HEK293T (cell line): ENCODE measurements around the gene MCM7.

Experiments
- ARNT ChIP-seq: fragments of 450-650 bp; IDR thresholded peaks from 2 replicates; pipeline ENCODE4 v1.6.1; 2017; ENCODE audit warnings: mild to moderate bottlenecking
- BHLHE40 ChIP-seq: fragments of 450-650 bp; IDR thresholded peaks from 2 replicates; pipeline ENCODE4 v1.6.1; 2016; ENCODE audit warnings: mild to moderate bottlenecking, moderate library complexity, borderline replicate concordance
- CTBP1 ChIP-seq: fragments of 450-650 bp; IDR thresholded peaks from 2 replicates; pipeline ENCODE4 v1.6.1; 2016; ENCODE audit warnings: borderline replicate concordance
- FOXK2 ChIP-seq: fragments of 450-650 bp; IDR thresholded peaks from 2 replicates; pipeline ENCODE4 v1.6.1; 2016; ENCODE audit warnings: mild to moderate bottlenecking
- FOXM1 ChIP-seq: fragments of 450-650 bp; IDR thresholded peaks from 2 replicates; pipeline ENCODE4 v1.6.1; 2017; ENCODE audit warnings: mild to moderate bottlenecking, borderline replicate concordance
- LEF1 ChIP-seq: fragments of 450-650 bp; IDR thresholded peaks from 2 replicates; pipeline ENCODE4 v1.6.1; 2017; ENCODE audit warnings: mild to moderate bottlenecking, borderline replicate concordance
- NFRKB ChIP-seq: fragments of 450-650 bp; IDR thresholded peaks from 2 replicates; pipeline ENCODE4 v1.6.1; 2016; ENCODE audit warnings: mild to moderate bottlenecking, moderate library complexity
- SP1 ChIP-seq: fragments of 450-650 bp; IDR thresholded peaks from 2 replicates; pipeline ENCODE4 v1.6.1; 2017
- SUZ12 ChIP-seq: fragments of 450-650 bp; IDR thresholded peaks from 2 replicates; pipeline ENCODE4 v1.6.1; 2016; ENCODE audit warnings: mild to moderate bottlenecking
- TARDBP ChIP-seq: fragments of 450-650 bp; IDR thresholded peaks from 2 replicates; pipeline ENCODE4 v1.6.1; 2016
- ZNF384 ChIP-seq: fragments of 450-650 bp; IDR thresholded peaks from 2 replicates; pipeline ENCODE4 v1.6.1; 2016
- TF ChIP-seq, protein P1 (sequence below): fragments of 450-650 bp; IDR thresholded peaks from 2 replicates; pipeline ENCODE4 v1.6.1; 2016

- no peak for TF ChIP-seq ZNF384
- TF ChIP-seq SP1, result no peak
- TF ChIP-seq FOXM1, result no peak
- no peak for TF ChIP-seq TARDBP
- no peak for TF ChIP-seq NFRKB
- no peak for TF ChIP-seq FOXK2
- no peak for TF ChIP-seq BHLHE40
- TF ChIP-seq CTBP1, result no peak
- TF ChIP-seq SUZ12, result no peak
- TF ChIP-seq, protein P1, sequence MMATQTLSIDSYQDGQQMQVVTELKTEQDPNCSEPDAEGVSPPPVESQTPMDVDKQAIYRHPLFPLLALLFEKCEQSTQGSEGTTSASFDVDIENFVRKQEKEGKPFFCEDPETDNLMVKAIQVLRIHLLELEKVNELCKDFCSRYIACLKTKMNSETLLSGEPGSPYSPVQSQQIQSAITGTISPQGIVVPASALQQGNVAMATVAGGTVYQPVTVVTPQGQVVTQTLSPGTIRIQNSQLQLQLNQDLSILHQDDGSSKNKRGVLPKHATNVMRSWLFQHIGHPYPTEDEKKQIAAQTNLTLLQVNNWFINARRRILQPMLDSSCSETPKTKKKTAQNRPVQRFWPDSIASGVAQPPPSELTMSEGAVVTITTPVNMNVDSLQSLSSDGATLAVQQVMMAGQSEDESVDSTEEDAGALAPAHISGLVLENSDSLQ, result no peak
- no peak for TF ChIP-seq LEF1
- TF ChIP-seq ARNT, result no peak
Measured at GRCh38 chr7:100064162-100064561, 37.0 kb downstream of the MCM7 start.
